H9 (cell line): ENCODE data around the gene ENHO. TPM values are rescaled to one million over a fixed set of nuclear protein-coding genes. Genes with fewer than 3 reads are reported as not detected.

ENCODE experiments used
- DNase-seq: peaks from one replicate; pipeline ENCODE4 v3.0.0-alpha.2; 2017
- H2AFZ ChIP-seq: one replicate; pipeline ENCODE4 v1.6.1; 2013; ENCODE audit warnings: mild to moderate bottlenecking, low read length, control low read depth, moderate library complexity
- H2AK5ac ChIP-seq: 2 replicates; pipeline ENCODE4 v1.6.1; 2013; ENCODE audit warnings: low read length, control low read depth, mixed read lengths; ENCODE audit not compliant: insufficient read length
- H2BK120ac ChIP-seq: one replicate; pipeline ENCODE4 v1.6.1; 2013; ENCODE audit warnings: low read depth, mild to moderate bottlenecking, low read length, control low read depth, inconsistent platforms; ENCODE audit not compliant: poor library complexity, severe bottlenecking
- H2BK12ac ChIP-seq: 2 replicates; pipeline ENCODE4 v1.6.1; 2013; ENCODE audit warnings: low read length, control low read depth, mixed read lengths, low read depth; ENCODE audit not compliant: insufficient read length
- H2BK15ac ChIP-seq: 2 replicates; pipeline ENCODE4 v1.6.1; 2013; ENCODE audit warnings: low read depth, low read length, control low read depth
- H2BK20ac ChIP-seq: one replicate; pipeline ENCODE4 v1.6.1; 2013; ENCODE audit warnings: low read depth, mild to moderate bottlenecking, low read length, control low read depth, inconsistent platforms; ENCODE audit not compliant: poor library complexity, severe bottlenecking
- H2BK5ac ChIP-seq: 2 replicates; pipeline ENCODE4 v1.6.1; 2013; ENCODE audit warnings: low read length, control low read depth, mixed read lengths; ENCODE audit not compliant: insufficient read length
- H3K14ac ChIP-seq: 2 replicates; pipeline ENCODE4 v1.6.1; 2013; ENCODE audit warnings: low read length, control low read depth; ENCODE audit not compliant: insufficient read depth
- H3K18ac ChIP-seq: 2 replicates; pipeline ENCODE4 v1.6.1; 2013; ENCODE audit warnings: low read depth, mild to moderate bottlenecking, mixed read lengths, low read length, control low read depth; ENCODE audit not compliant: insufficient read length
- H3K23ac ChIP-seq: 2 replicates; pipeline ENCODE4 v1.6.1; 2013; ENCODE audit warnings: low read length, control low read depth, mixed read lengths, low read depth; ENCODE audit not compliant: insufficient read length
- H3K23me2 ChIP-seq: 2 replicates; pipeline ENCODE4 v1.6.1; 2013; ENCODE audit warnings: low read depth, mild to moderate bottlenecking, mixed read lengths, low read length, control low read depth; ENCODE audit not compliant: insufficient read length, poor library complexity, severe bottlenecking
- H3K27ac ChIP-seq: 2 replicates; pipeline ENCODE4 v1.5.1; 2013; ENCODE audit warnings: low read length, control low read depth, mixed read lengths, low read depth; ENCODE audit not compliant: insufficient read length
- H3K27me3 ChIP-seq: 2 replicates; pipeline ENCODE4 v1.6.1; 2013; ENCODE audit warnings: low read length, control low read depth, inconsistent platforms; ENCODE audit not compliant: insufficient read depth
- H3K4ac ChIP-seq: 2 replicates; pipeline ENCODE4 v1.6.1; 2013; ENCODE audit warnings: low read depth, mild to moderate bottlenecking, control low read depth, inconsistent platforms, low read length, moderate library complexity
- H3K4me1 ChIP-seq: 2 replicates; pipeline ENCODE4 v1.6.1; 2013; ENCODE audit warnings: low read length, control low read depth, inconsistent platforms; ENCODE audit not compliant: insufficient read depth
- H3K4me2 ChIP-seq: 2 replicates; pipeline ENCODE4 v1.6.1; 2013; ENCODE audit warnings: low read length, control low read depth, mixed read lengths; ENCODE audit not compliant: insufficient read length, insufficient read depth
- H3K56ac ChIP-seq: 2 replicates; pipeline ENCODE4 v1.6.1; 2013; ENCODE audit warnings: low read depth, mild to moderate bottlenecking, mixed read lengths, low read length, control low read depth; ENCODE audit not compliant: insufficient read length
- H3K79me1 ChIP-seq: 2 replicates; pipeline ENCODE4 v1.6.1; 2013; ENCODE audit warnings: low read depth, mild to moderate bottlenecking, moderate library complexity, low read length, control low read depth, inconsistent platforms; ENCODE audit not compliant: insufficient read depth, poor library complexity, severe bottlenecking
- H3K79me2 ChIP-seq: 2 replicates; pipeline ENCODE4 v1.6.1; 2013; ENCODE audit warnings: low read length, control low read depth, inconsistent platforms; ENCODE audit not compliant: insufficient read depth
- H3K9ac ChIP-seq: 2 replicates; pipeline ENCODE4 v1.6.1; 2013; ENCODE audit warnings: low read length, control low read depth, mixed read lengths; ENCODE audit not compliant: insufficient read length; ENCODE audit errors: extremely low read depth
- H3K9me3 ChIP-seq: one replicate; pipeline ENCODE4 v1.6.1; 2013; ENCODE audit warnings: low read depth, low read length, inconsistent platforms; ENCODE audit not compliant: control insufficient read depth
- H3T11ph ChIP-seq: one replicate; pipeline ENCODE4 v1.6.1; 2013; ENCODE audit warnings: mild to moderate bottlenecking, low read length, control low read depth, inconsistent platforms
- H4K20me1 ChIP-seq: one replicate; pipeline ENCODE4 v1.6.1; 2013; ENCODE audit not compliant: control insufficient read depth, insufficient read length, insufficient read depth
- H4K5ac ChIP-seq: 2 replicates; pipeline ENCODE4 v1.6.1; 2013; ENCODE audit warnings: low read depth, mild to moderate bottlenecking, mixed read lengths, low read length, control low read depth; ENCODE audit not compliant: insufficient read length
- H4K8ac ChIP-seq: replicated peaks from 2 replicates; pipeline ENCODE4 v1.6.1; 2013; ENCODE audit warnings: low read length, control low read depth, mixed read lengths, low read depth; ENCODE audit not compliant: insufficient read length
- H4K91ac ChIP-seq: 2 replicates; pipeline ENCODE4 v1.6.1; 2013; ENCODE audit warnings: low read depth, mild to moderate bottlenecking, moderate library complexity, mixed read lengths, low read length, control low read depth; ENCODE audit not compliant: insufficient read length
- H3K27ac Mint-ChIP-seq, 3 experiments: 2 replicates in 2 of 3; 3 replicates in 1 of 3; pipeline ENCODE4 v1.8.0; 2020 to 2021; ENCODE audit warnings: mixed read lengths in 3 of 3, mild to moderate bottlenecking in 1 of 3, moderate library complexity in 1 of 3
- H3K27me3 Mint-ChIP-seq: 2 replicates; pipeline ENCODE4 v1.8.0; 2021; ENCODE audit warnings: low read depth, mild to moderate bottlenecking, moderate library complexity, mixed read lengths
- H3K36me3 Mint-ChIP-seq, 3 experiments: 2 replicates in 2 of 3; 3 replicates in 1 of 3; pipeline ENCODE4 v1.8.0; 2020 to 2021; ENCODE audit warnings: low read depth in 3 of 3, mixed read lengths in 3 of 3; ENCODE audit not compliant: insufficient read depth in 1 of 3
- H3K4me1 Mint-ChIP-seq, 2 experiments: 2 replicates each; pipeline ENCODE4 v1.8.0; 2020; ENCODE audit warnings: mixed read lengths in 2 of 2
- H3K4me3 Mint-ChIP-seq, 2 experiments: 2 replicates in 1 of 2; 3 replicates in 1 of 2; pipeline ENCODE4 v1.8.0; 2020 to 2021; ENCODE audit warnings: mild to moderate bottlenecking in 2 of 2, mixed read lengths in 2 of 2, moderate library complexity in 1 of 2
- H3K9me3 Mint-ChIP-seq, 2 experiments: 2 replicates in 1 of 2; 3 replicates in 1 of 2; pipeline ENCODE4 v1.8.0; 2020; ENCODE audit warnings: mild to moderate bottlenecking in 2 of 2, mixed read lengths in 2 of 2, moderate library complexity in 1 of 2
- CTCF ChIP-seq: fragments of 200-600 bp; sonication (generic); conservative IDR thresholded peaks from 3 replicates; pipeline ENCODE4 v1.8.0; 2021; ENCODE audit warnings: antibody characterized with exemption, mild to moderate bottlenecking
- WGBS: extraction: QIAGEN DNeasy Blood & Tissue Kit; methylation state at CpG from one replicate; pipeline ENCODE4 v1.1.7; 2013; ENCODE audit warnings: missing lambda C conversion rate, low lambda C conversion rate, mixed read lengths; ENCODE audit not compliant: insufficient read length; ENCODE audit errors: extremely low coverage; 5-methylcytosine and 5-hydroxymethylcytosine counted together
- total RNA-seq: library from RNA; stranded (reverse); gene quantifications from 2 replicates; pipeline ENCODE4 v1.2.1, GENCODE V29; 2021

Gene ENHO
- total RNA-seq, 1 experiment from 2014 or later, result 14.5 TPM

- H4K8ac ChIP-seq, result no peak overlapping the region
- no peak overlapping the region for H3K4ac ChIP-seq
- no peaks in the 10 kb centered on the region for H3K79me1 ChIP-seq
- no peak overlapping the region; a peak in 1 of 5 replicates for H3K4me3 Mint-ChIP-seq
- no peak overlapping the region for H4K91ac ChIP-seq
- H3K14ac ChIP-seq, result no peak overlapping the region
- peaks cover 36 to 46% of the 10 kb centered on the region in 2 experiments for H3K4me1 Mint-ChIP-seq
- H3K4me1 ChIP-seq, result peaks cover 13% of the 10 kb centered on the region; the same call in 1 of the 2 replicates
- no peaks in the 10 kb centered on the region for H3K23me2 ChIP-seq
- H3K4me2 ChIP-seq, result no peak overlapping the region
- H3K9ac ChIP-seq, result no peak overlapping the region
- no peak overlapping the region for H2BK12ac ChIP-seq
- TF ChIP-seq CTCF, result no peak
- H3K18ac ChIP-seq, result no peak overlapping the region
- no peak overlapping the region for H2BK20ac ChIP-seq
- no peak overlapping the region for H4K5ac ChIP-seq
- peaks cover 12% of the 10 kb centered on the region for H3K27me3 Mint-ChIP-seq
- no peak for DNase-seq
- H3K27me3 ChIP-seq, result no peaks in the 10 kb centered on the region
- no peak overlapping the region for H2BK15ac ChIP-seq
- H3K9me3 Mint-ChIP-seq, result peaks cover 0 to 2% of the 10 kb centered on the region in 2 experiments; a peak in 1 of 5 replicates
- no peak overlapping the region for H3K23ac ChIP-seq
- H3T11ph ChIP-seq, result no peak overlapping the region
- H3K9me3 ChIP-seq, result no peaks in the 10 kb centered on the region
- no CpG with 5 or more reads among the region's 9 CpGs for WGBS
- no peak overlapping the region for H2BK120ac ChIP-seq
- no peak overlapping the region for H2AK5ac ChIP-seq
- no peak overlapping the region for H3K56ac ChIP-seq
- H2BK5ac ChIP-seq, result no peak overlapping the region
- H3K79me2 ChIP-seq, result no peaks in the 10 kb centered on the region
- H3K36me3 Mint-ChIP-seq, result no peaks in the 10 kb centered on the region
- H2AFZ ChIP-seq, result no peak overlapping the region
- H3K27ac ChIP-seq, result no peak overlapping the region
- H4K20me1 ChIP-seq, result no peaks in the 10 kb centered on the region
- H3K27ac Mint-ChIP-seq, result no peak overlapping the region
These were observed 35.6 kb upstream of the ENHO start for GRCh38 chr9:34558364-34558763.
